ENCODE data around the gene HLA-A.
"Not testable (repeated sequence)": the region's sequence is repeated elsewhere in the genome, so short reads cannot be mapped to it uniquely, and the experiment has no call there.

Gene HLA-A

DNA sequence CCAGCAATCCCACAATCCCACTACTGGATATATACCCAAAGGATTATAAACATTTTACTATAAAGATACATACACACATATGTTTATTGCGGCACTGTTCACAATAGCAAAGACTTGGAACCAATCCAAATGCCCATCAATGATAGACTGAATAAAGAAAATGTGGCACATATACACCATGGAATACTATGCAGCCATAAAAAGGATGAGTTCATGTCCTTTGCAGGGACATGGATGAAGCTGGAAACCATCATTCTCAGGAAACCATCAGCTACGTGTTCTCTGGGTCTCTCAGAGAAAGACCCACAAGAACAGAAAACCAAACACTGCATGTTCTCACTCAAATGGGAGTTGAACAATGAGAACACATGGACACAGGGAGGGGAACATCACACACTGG lies 21.4 kb downstream of the HLA-A start:
- not testable (repeated sequence) for DNase-seq

DNA sequence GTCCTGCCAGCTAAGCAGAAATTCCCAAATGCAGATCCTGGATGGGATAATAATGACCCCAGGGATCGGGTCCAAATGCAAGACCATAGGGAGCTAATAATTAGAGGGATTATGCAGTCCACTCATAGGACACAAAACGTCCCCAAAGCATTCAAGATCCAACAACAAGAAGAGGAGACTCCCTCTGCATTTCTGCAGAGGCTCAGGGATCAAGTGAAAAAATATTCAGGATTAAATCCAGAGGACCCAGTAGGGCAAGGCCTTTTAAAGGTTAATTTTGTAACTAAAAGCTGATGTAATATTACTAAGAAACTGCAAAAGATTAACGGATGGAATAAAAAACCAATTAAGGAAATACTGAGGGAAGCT lies 22.2 kb downstream of the HLA-A start:
- DNase-seq, result no peak

DNA sequence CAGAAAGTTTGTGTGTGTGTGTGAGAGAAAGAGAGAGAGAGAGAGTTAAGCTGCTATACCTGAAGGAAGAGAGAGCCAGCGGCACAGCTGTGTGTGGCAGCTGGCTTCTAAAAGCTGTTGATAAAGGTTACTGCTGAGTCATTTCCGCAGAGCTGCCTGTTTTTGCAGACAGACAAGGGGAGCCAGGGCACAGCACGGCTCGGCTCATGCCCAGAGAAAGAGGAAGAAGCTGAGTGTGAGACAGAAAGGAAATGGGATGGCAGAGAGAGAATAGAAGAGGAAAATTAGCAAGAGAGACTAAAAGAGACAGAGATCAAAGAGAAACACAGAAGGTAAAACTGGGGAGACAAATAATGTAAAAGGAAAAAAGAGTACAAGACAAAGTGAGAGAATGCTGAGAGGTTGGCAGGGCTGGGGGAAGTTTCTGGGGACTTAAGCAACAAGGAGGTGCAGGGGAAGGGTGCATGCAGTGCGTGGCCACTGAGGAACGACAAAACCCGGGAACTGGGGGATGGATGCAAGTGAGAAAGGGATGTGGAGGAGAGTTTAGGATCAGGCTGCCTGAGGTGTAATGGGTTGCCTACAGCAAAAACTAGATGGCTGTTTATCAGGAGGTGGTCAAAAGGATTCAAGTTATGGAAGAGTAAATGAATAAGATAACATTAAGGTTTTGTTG lies 22.7 kb downstream of the HLA-A start:
- DNase-seq, result peak; percentile 81

DNA sequence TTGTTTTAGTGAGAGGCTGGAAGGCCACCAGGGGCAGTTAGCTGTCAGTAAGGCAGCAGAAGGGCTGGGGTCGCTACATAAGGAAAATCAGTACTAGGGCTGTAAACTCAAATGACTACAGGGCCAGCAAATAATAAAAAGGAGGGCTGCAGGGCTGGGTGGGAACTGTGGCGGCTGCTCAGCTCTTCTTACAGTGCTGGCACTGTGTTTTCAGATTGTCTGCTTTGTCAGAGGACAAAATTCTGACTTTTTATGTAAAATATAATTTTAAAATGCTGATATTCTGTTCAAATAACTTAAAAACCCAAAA lies 23.2 kb downstream of the HLA-A start:
- DNase-seq, result no peak

DNA sequence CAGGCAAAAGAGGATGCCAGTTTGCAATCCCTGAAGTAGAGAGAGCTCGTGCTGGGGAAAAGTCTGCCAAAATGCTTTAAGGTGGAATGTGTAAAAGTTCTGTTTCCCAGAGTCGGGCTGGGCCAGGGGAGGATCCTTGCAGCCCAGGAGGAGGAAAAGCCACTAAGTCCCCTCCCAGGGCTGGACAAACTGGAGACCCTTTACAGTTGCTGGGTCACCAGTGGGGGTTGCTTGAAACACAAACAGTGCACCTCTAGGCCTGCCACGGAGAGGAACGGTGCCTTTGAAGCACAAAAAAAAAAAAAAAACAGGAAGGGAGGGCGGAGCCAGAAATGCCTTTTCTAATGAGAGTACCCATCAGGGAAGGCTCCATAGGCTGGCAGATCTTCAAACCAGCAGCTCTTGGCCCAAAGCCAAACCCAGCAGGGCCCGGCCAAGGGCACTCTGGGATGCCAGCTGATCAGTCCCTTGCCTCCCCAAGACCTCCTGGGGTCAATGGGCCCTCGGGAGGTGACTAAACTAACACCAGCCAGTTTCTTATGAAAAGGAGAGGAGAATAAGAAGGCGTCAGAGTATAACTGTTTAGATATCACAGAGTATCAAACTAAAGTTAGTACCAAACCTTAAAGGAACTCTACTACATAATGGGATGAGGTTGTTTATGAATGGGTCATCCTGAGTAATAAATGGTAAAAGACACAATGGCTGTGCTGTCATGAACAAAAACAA lies 23.7 kb downstream of the HLA-A start:
- DNase-seq, result no peak

DNA sequence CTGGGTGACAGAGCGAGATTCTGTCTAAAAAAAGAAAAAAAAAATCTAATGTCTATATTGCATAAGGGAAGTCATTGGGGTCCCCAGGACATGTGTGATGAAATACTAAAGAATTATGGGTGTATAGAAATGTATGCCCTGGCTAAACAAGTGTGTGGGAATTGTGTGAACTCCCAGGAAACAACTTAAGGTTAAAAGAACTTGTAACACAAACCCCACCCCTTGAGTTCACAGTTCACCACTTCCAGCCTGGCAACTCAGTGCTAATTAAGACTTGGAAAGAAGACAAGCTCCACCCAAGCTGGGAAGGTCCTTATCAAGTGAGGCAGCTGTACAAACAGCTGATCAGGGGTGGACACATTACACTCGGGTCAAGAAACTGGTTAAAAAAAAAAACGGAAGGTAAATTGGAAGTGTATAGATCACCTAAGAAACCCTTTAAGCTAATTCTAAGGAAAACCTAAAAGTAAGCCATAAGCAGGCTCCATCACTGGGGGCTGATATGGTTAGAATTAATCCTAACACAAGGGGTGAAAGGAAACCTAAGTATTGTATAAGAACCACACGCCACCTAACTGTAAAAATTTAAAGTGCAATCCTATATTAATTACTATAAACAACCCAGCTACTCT lies 25.2 kb downstream of the HLA-A start:
- no peak for DNase-seq

DNA sequence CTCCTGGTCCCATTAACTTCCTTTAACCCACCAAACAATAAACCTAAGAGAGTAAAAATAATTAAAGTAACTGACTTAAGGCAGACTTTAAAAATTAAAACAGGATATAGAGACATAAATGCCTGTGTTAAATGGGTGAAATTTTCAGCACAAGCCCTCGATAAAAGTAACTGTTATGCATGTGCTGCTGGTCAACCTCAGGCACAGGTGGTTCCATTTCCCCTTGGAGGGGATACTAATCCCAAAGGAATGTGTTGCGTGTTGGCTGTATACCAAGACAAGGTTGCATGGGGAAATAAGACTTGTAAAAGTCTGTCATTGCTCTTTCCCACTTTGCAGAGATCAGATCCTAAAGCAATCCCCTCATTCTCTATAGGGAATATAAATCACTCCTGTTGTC lies 25.8 kb downstream of the HLA-A start:
- peak; percentile 57 for DNase-seq

DNA sequence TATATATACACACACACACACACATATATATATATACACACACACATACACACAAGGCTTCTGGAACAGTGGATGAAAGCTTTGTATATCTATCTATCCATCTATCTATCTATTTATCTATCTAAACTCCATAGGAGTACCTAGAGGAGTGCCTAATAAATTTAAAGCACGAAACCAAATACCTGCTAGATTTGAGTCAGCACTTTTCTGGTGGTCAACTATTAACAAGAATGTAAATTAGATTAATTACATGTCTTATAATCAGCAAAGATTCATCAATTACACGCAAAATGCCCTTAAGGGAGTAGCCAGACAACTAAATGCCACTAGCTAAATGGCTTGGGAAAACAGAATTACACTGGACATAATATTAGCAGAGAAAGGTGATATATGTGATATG lies 26.6 kb downstream of the HLA-A start:
- DNase-seq, result no peak

DNA sequence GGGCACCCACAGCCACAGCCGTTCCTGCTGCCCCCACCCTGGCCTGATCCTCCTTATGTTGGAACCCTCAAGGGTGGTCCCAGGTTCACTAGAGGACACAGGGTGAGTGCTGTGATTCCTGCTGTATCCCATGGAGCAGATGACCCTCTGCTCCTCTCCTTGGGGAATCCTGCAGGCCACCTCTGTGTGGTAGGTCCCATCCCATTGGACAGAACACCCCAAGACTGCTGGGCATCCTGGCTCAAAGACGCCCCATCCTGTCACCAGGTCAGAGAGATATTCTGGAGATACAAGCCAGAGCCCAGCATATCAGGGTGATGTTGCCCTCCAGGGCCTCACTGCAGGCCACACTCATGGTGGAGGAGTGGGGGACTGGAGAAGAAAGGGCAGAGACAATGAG lies 28.4 kb downstream of the HLA-A start:
- no peak for DNase-seq

DNA sequence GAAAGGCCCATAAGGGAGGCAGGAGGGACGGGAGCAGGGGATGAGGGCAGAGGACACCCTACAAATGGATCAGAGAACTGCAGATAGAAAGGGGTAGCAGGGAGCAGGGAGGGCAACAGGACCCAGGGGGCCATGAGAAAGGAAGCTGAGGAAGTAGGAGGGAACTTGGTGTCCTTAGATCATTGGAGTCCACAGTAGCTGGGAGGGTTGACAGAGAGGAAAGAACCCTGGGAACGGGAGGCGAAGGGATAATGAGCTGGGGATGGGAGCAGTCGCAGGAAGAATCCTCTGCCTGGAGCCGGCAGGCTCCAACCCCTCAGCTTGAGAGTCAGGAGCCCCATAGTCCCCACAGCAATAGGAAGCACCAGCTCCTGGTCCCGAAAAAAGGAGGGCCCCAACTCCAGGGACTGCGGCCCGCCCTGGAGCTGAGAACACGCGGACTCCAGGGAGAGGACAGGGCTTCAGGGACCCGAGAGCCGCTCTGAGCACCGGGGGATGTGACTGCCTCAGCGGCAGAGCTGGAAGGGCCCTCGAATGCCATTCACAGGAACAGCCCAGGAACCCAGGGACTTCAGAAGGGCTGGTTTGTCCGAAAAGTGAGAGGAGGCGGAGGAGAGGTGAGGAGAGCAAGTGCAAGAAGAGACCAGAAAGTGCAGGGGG lies 32.7 kb downstream of the HLA-A start:
- no peak for DNase-seq

DNA sequence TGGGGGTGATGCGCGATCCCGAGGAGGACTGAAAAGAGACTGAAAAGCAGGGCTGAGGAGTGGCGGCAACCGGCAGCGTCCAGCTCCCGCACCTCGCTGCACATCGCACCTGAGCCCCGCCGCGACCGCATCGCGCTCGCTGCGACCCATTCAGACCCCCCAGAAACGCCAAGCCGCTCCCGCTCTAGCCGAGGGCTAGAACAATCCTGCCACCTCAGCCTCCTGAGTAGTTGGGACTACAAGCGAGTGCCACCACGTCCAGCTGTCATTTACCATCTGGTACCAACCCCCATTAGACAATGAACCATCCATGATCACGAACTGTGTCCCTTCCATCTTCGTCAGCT lies 33.2 kb downstream of the HLA-A start:
- DNase-seq, result no peak

DNA sequence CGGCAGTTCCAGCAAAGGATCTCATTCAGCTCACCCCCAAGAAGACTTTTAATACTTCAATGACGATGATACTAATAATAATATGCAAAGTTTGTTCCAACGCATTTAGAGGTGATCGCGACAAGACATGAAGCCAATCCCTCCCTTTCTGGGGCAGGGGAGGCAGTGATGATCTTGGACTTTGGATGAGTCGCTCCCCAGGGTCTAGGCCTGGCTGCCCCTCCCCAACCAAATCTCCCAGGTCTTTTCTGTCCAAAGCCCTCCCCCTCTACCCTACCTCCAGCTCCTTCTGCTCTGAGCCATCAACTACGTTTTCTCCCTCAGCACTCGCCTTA lies 33.9 kb downstream of the HLA-A start:
- DNase-seq, result no peak

DNA sequence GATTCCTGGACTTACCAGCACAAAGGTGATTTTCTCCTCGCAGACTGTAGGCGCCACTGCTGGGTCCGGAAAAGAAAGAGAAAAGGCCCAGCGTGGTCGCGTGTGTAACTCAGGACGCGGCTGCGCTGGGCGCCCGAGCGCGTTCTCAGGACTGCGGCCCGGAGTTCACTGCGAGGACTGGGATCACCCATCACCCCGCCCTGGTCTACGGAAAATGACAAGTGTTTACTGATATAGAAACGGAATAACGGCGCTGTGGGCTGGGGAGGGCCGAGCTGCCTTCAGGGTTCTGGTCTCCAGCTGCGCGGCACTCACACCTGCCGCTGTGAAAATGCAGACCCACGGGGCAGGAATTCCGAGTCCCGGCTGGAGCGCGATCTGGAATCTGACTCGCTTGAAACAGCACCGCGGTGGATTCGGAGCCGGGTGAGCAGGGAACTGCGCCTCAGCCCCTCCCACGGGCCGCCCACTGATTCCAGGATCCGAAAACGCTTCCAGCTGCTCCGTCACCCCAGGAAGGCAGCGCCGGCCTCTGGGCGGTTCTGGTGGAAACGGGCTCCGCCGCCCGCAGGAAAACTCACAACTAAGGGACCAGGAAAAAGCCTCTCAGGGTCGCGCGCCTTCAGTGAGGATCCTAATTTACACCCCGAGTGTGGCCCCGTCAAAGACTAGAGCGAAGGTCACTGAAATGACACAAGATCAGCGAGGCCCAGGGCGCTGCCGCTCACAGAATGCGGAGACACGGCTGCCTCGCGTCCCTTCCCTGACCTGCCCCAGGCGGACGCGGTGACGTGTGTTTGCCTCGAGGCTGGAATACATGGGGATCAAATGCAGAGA lies 34.5 kb downstream of the HLA-A start:
- peak; percentile 62 for DNase-seq

DNA sequence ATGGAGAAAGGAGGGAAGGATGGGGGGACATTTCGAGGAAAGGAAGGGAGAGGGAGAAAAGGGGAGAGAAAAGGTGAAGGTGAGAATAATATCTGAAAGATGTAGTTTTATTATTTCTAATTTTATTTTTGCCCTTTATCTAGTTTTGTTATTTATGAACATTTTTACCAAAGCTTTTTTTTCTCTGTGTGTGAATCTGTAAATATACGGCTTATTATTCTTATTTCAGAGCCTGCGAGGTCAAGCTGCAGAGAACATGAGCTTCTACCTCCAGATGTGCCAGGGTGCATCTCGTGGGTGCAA lies 35.0 kb downstream of the HLA-A start:
- no peak for DNase-seq

DNA sequence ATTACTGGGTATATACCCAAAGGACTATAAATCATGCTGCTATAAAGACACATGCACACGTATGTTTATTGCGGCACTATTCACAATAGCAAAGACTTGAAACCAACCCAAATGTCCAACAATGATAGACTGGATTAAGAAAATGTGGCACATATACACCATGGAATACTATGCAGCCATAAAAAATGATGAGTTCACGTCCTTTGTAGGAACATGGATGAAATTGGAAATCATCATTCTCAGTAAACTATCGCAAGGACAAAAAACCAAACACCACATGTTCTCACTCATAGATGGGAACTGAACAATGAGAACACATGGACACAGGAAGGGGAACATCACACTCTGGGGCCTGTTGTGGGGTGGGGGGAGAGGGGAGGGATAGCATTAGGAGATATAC lies 37.7 kb downstream of the HLA-A start:
- not testable (repeated sequence) for DNase-seq

DNA sequence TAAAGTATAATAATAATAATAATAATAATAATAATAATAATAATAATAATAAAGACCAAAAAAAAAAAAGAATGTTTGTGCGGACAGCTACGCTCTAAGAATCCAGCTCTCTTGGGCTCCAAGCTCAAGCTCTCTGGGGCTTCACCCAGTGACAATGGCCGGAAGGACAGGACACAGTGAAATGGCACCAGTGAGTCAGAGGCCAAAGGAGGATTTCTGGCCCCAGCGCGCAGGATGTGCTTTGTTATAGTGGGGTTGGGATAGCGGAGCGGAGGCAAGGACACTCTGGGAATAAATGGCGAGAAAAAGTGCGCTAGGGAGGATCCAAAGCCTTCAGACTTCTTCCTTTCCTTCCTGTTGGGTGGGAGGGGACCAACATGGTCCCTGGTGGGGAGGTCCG lies 38.2 kb downstream of the HLA-A start:
- DNase-seq, result no peak

DNA sequence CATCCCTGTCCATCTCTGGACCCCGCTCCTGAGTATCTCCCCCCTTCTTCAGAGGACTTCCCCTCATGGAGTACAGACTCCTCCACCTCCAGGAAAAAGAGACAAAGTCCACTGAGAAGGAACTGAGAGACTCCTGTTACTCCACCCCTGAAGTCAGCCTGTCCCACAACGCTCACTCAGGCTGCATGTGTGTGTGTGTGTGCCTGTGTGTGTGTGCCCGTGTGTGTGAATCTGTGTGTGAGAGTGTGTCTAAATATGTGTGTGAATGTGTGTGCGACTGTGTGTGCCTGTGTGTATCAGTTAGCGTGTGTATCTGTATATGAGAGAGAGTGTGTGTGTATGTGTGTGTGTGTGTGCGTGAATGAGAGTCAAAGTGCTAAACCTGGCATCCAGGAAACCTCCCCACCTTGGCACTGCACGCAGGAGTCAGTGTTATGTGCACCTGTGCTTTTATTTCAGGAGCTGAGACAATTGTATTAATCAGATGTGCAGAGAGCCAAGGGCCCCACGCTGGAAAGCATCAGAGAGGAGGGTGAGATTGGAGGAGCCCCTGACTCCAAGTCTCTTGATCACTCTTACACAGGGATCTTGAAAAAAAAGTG lies 39.0 kb downstream of the HLA-A start:
- no peak for DNase-seq

DNA sequence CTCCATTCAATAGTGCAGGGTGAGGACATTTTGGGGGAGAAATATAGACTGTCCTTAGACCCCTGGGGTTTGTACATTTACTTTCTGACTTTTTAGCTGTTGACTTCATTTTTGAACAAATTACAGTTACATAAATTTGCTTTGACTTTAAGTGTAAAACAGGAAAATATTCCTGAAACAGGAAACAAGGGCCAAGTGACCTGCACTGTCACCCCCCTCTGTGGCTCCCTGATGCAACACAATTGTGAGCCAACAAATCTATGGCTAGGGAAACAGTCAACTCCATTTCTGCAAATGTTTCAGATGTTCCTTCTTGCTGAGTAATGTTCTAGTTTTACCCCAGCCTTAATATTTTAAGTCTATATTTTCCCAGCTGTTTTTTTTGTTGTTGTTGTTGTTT lies 39.8 kb downstream of the HLA-A start:
- no peak for DNase-seq

DNA sequence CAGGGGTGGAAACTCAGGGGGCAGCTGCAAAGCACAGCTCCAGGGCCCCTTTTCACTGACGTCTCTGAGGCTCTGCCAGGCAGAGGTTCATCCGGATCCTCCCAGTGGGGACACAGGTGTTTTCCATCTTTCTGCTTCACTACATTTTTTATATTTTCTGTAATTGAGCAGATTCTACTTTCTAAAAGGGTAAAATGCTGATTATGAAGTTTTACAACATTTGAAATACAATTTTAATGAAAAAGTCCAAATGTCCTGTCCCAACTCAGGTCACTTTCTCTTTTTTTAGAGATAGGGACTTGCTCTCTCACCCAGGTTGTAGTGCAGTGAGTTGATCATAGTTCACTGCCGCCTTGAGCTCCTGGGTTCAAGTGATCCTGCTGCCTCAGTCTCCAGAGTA lies 41.9 kb downstream of the HLA-A start:
- no peak for DNase-seq

DNA sequence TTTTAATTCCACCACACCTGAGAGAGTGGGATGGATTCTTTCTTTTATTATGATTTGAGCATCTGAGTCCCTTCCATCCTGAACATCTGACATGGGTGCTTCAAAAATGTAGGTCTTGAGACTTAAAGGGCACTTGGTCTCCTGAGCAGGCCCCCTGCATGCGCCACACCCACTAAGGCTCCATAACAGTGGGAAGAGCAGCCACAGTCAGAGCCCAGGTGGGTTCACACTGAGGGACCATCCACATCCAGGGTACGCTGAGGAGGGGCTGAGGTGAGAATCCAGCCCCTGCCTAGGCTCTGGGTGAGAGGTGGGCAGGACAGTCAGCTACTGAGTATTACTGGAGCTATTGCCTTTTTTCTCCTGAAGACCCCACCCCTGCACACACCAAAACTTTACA lies 42.7 kb downstream of the HLA-A start:
- no peak for DNase-seq

DNA sequence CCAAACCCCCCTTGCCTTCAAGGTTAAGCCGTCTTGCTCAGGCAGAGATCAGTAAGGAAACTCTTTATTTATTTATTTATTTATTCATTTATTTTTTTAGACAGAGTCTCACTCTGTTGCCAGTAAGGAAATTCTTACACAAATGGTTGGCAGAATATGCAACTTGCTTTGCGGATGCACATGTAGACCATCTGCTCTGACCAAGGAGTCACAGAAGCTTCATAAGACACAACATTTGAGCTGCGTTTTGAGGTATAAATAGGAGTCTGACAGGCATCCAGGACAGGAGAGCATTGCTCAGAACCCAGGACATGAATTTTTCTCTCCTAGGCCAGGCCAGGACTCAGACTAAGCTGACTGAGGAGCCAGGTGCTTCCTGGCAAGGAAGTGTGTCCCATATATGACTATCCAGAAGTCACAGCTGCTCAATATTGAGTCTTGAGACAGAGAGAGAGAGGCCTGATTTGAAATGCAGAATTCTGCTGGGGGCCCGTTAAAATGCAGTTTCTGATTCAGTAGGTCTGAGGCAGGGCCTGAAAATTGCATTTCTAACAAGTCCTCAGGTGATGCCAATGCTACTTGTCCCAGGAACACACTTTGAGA lies 43.9 kb downstream of the HLA-A start:
- no peak for DNase-seq

DNA sequence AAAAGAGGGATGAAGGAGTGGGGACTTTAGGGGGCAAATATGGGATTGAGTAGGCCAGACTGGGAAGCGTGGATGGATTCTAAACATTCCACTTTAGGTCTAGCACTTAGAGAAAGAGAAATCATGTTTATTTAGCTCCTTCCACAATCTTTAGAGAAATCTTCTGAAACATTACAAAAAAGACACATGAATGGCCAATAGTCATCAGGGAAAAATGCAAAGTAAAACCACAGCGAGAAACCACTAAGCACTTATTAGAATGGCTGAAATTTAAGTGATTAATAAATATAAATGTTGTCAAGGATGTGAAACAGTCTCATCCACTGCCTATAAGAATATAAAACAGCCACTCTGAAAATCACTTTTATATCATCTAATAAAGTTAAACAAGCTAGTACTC lies 46.9 kb downstream of the HLA-A start:
- DNase-seq, result peak; percentile 22

DNA sequence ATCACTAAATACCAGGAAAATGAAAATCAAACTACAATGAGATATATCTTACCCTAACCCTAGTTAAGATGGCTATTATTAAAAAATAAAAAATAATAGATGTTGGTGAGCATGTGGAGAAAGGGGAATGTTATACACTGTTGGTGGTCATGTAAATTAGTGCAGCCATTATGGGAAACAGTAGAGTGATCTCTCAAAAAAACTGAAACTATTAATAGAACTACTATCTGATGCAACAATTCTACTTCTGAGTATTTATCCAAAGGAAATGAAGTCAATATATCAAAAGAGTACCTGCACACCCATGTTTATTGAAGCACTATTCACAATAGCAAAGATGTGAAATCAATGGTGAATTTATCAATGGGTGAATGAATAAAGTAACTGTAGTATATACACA lies 48.6 kb downstream of the HLA-A start:
- DNase-seq, result no peak

Measured in fibroblast of skin of right biceps (primary cell).